ENCODE data around the gene SNRPD3.

DNA sequence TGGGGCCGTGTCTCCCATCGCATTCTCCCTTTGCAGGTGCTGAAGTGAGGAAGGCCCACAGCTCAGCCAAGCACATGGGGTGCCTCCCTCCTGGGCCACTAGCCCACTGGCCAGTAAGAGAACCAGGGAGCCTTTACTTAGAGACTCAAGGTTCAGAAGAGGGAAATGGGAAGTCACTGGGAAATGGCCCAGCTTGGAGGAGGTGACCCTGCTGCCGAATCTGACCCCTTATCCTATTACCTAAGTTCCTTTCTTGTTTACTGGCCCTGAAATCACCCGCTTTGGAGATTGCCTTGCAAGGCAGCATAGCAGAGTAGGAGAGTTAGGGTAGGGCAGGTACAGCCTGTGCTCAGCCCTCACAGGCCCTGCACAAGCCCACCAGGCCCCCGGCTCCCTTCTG, 36.3 kb upstream of the SNRPD3 start:
- TF ChIP-seq CTCF (IDR thresholded peaks at IDR 0.05) (no peak), POLR2A (IDR thresholded peaks at IDR 0.05) (no peak), POLR2AphosphoS5 (IDR thresholded peaks at IDR 0.05; ENCODE audit: insufficient read depth in 1 of 2, low read depth in 1 of 2) (no peak)
